SK-N-MC (cell line): Measurements from ENCODE around the gene TBX2.

Experiments
- EZH2 ChIP-seq: fragments of 200-600 bp; sonication (generic); IDR thresholded peaks from one replicate; pipeline ENCODE4 v1.6.1; 2017; ENCODE audit warnings: antibody characterized with exemption
- FOXP2 ChIP-seq: optimal IDR thresholded peaks from 2 replicates; pipeline ENCODE3; 2011; ENCODE audit warnings: mild to moderate bottlenecking, moderate library complexity; ENCODE audit not compliant: insufficient read depth; ENCODE audit errors: extremely low read length, control extremely low read depth
- POLR2AphosphoS5 ChIP-seq: IDR thresholded peaks from 2 replicates; pipeline ENCODE4 v1.6.1; 2012; ENCODE audit warnings: mild to moderate bottlenecking, low read depth, low read length, borderline replicate concordance

DNA sequence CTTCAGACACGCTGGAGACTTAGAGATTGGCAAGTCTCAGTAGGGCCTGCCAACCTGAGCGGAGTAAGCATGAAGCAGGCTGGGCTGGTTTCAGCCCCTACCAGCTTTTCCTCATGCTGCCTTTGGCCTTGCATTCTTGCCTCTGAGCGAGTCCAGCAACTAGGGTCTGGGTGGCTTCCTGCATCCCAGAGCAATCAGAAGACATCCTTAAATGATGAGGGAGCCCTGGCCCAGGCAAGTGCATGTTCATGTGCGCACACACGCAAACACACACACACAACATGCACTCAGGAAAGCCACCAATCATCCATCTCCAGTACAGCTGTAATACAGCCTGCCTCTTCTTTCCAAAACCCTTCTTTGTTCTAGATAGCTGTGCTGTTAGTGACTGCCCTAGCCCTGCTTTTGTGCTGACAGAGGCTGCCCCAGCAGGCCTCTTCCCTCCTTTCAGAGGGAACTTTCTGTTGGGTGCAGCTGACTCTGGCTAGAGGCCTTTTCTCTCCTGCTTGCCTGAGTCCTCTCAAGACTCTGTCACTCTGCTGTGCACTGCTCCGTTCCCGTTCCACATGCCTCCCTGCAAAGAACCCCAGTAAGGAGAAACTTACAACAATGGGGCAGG is 30.7 kb upstream of the TBX2 start:
- TF ChIP-seq POLR2AphosphoS5 (no peak), EZH2 (no peak), FOXP2 (no peak)
